Ascending aorta (tissue), 2 donors: ENCODE data around the gene BARHL2. TPM values are rescaled to one million over a fixed set of nuclear protein-coding genes. Genes with fewer than 3 reads are reported as not detected.

Experiments used
- DNase-seq, 2 donors: peaks; one replicate each; pipeline ENCODE4 v3.0.0-alpha.2; 2019; ENCODE audit warnings: low spot score in 2 of 2
- H3K27ac ChIP-seq, 2 donors: fragments of 200-600 bp; sonication (generic); one replicate each; pipeline ENCODE4 v1.5.1; 2016 to 2017; ENCODE audit warnings: mild to moderate bottlenecking in 1 of 2
- H3K27me3 ChIP-seq: fragments of 200-600 bp; sonication (generic); one replicate; pipeline ENCODE4 v1.5.1; 2017
- H3K36me3 ChIP-seq, 2 donors: fragments of 200-600 bp; sonication (generic); one replicate each; pipeline ENCODE4 v1.5.1; 2016
- H3K4me1 ChIP-seq, 2 donors: fragments of 200-600 bp; sonication (generic); one replicate each; pipeline ENCODE4 v1.5.1; 2016 to 2017; ENCODE audit warnings: mild to moderate bottlenecking in 1 of 2
- H3K4me3 ChIP-seq, 2 donors: fragments of 200-600 bp; sonication (generic); one replicate each; pipeline ENCODE4 v1.5.1; 2016 to 2017; ENCODE audit warnings: mild to moderate bottlenecking in 1 of 2
- H3K9me3 ChIP-seq, 2 donors: fragments of 200-600 bp; sonication (generic); one replicate each; pipeline ENCODE4 v1.5.1; 2016
- CTCF ChIP-seq, 3 experiments: fragments of 200-600 bp in 2 of 3; fragments of 450-650 bp in 1 of 3; sonication (generic) in 2 of 3; IDR thresholded peaks; one replicate each; pipeline ENCODE4 v1.5.1; 2016 to 2019; ENCODE audit warnings: antibody characterized with exemption in 3 of 3, mild to moderate bottlenecking in 1 of 3, moderate library complexity in 1 of 3
- intact Hi-C: fragments of 100-400 bp; cut with DNase I; formaldehyde crosslinking; loops from one replicate; pipeline ENCODE4 v1.15.1; 2023
- total RNA-seq: library from RNA; depleted of rRNA; stranded (reverse); fragments of >200 nt; gene quantifications from one replicate; pipeline ENCODE4 v1.1.0, GENCODE V29; 2016

BARHL2 gene
- total RNA-seq, 1 donor from 2014 or later: not detected

- Histone ChIP-seq H3K4me3 (no peak overlapping the region), H3K36me3 (no peaks in the 10 kb centered on the region), H3K9me3 (no peaks in the 10 kb centered on the region), H3K27ac (no peak overlapping the region), H3K27me3 (no peaks in the 10 kb centered on the region), H3K4me1 (no peaks in the 10 kb centered on the region)
- DNase-seq: no peak
- no peak for TF ChIP-seq CTCF (IDR thresholded peaks at IDR 0.05)
- intact Hi-C loops: no loop called here
Measured at GRCh38 chr1:90753556-90753955, 36.5 kb upstream of the BARHL2 start.

GRCh38 chr1:90748668-90749067, 31.6 kb upstream of the BARHL2 start:
- no peak for TF ChIP-seq CTCF (IDR thresholded peaks at IDR 0.05)
- intact Hi-C loops: no loop called here

GRCh38 chr1:90746857-90747256, 29.8 kb upstream of the BARHL2 start:
- H3K27ac ChIP-seq: no peak overlapping the region
- H3K4me1 ChIP-seq: no peaks in the 10 kb centered on the region
- no peak for TF ChIP-seq CTCF (IDR thresholded peaks at IDR 0.05)
- DNase-seq: no peak
- no peak overlapping the region for H3K4me3 ChIP-seq
- H3K9me3 ChIP-seq: no peaks in the 10 kb centered on the region
- H3K36me3 ChIP-seq: no peaks in the 10 kb centered on the region
- intact Hi-C loops: no loop called here
- H3K27me3 ChIP-seq: no peaks in the 10 kb centered on the region

More at GRCh38 chr1:90748668-90749067, 31.6 kb upstream of the BARHL2 start:
- no peak overlapping the region for H3K4me3 ChIP-seq
- H3K27me3 ChIP-seq: no peaks in the 10 kb centered on the region
- H3K36me3 ChIP-seq: no peaks in the 10 kb centered on the region
- H3K27ac ChIP-seq: no peak overlapping the region
- no peak for DNase-seq
- H3K9me3 ChIP-seq: no peaks in the 10 kb centered on the region
- H3K4me1 ChIP-seq: no peaks in the 10 kb centered on the region

GRCh38 chr1:90745972-90746371, 28.9 kb upstream of the BARHL2 start:
- intact Hi-C loops: no loop called here
- Histone ChIP-seq H3K27me3 (no peaks in the 10 kb centered on the region), H3K27ac (no peak overlapping the region), H3K36me3 (no peaks in the 10 kb centered on the region), H3K9me3 (no peaks in the 10 kb centered on the region), H3K4me1 (no peaks in the 10 kb centered on the region), H3K4me3 (no peak overlapping the region)
- no peak for TF ChIP-seq CTCF (IDR thresholded peaks at IDR 0.05)
- DNase-seq: no peak

- TF ChIP-seq CTCF (IDR thresholded peaks at IDR 0.05): no peak
- Histone ChIP-seq H3K4me1 (peaks cover 0 to 11% of the 10 kb centered on the region in 2 donors), H3K9me3 (no peaks in the 10 kb centered on the region), H3K27ac (no peak overlapping the region), H3K27me3 (peaks cover 23% of the 10 kb centered on the region), H3K36me3 (no peaks in the 10 kb centered on the region), H3K4me3 (no peak overlapping the region)
- intact Hi-C loops: loop anchor here (5.0 kb wide), 1 partner anchor 35 kb away; no protein-coding TSS in a partner anchor
- no peak for DNase-seq
Measured at GRCh38 chr1:90732136-90732535, 15.0 kb upstream of the BARHL2 start.
